Trophoblast cell (in vitro differentiated cells and primary cell): ENCODE measurements around the gene SLC29A3.

ENCODE experiments used
- DNase-seq, 2 donors: peaks; one replicate each; pipeline ENCODE4 v3.0.0-alpha.2; 2016
- H2AFZ ChIP-seq: 2 replicates; pipeline ENCODE4 v1.6.1; 2013; ENCODE audit warnings: low read length, moderate library complexity, mild to moderate bottlenecking; ENCODE audit not compliant: insufficient read depth, poor library complexity
- H2AK5ac ChIP-seq: 2 replicates; pipeline ENCODE4 v1.6.1; 2013; ENCODE audit warnings: mild to moderate bottlenecking, low read length
- H2BK120ac ChIP-seq: 2 replicates; pipeline ENCODE4 v1.6.1; 2013; ENCODE audit warnings: low read length, mild to moderate bottlenecking, moderate library complexity; ENCODE audit not compliant: insufficient read depth, poor library complexity
- H2BK12ac ChIP-seq: 2 replicates; pipeline ENCODE4 v1.6.1; 2013; ENCODE audit warnings: mild to moderate bottlenecking, low read length, moderate library complexity
- H2BK5ac ChIP-seq: 2 replicates; pipeline ENCODE4 v1.6.1; 2013; ENCODE audit warnings: low read length, low read depth, moderate library complexity, mild to moderate bottlenecking; ENCODE audit not compliant: poor library complexity
- H3K14ac ChIP-seq: 2 replicates; pipeline ENCODE4 v1.6.1; 2013; ENCODE audit warnings: mild to moderate bottlenecking, low read length
- H3K18ac ChIP-seq: 2 replicates; pipeline ENCODE4 v1.6.1; 2013; ENCODE audit warnings: mild to moderate bottlenecking, low read length
- H3K23ac ChIP-seq: 2 replicates; pipeline ENCODE4 v1.6.1; 2013; ENCODE audit warnings: low read length
- H3K27ac ChIP-seq: 2 replicates; pipeline ENCODE4 v1.5.1; 2013; ENCODE audit warnings: low read depth, mild to moderate bottlenecking, inconsistent platforms, low read length, moderate library complexity
- H3K27me3 ChIP-seq: 2 replicates; pipeline ENCODE4 v1.6.1; 2013; ENCODE audit warnings: inconsistent platforms, mild to moderate bottlenecking, low read length, moderate library complexity; ENCODE audit not compliant: insufficient read depth
- H3K36me3 ChIP-seq, 2 experiments: 1 replicate in 1 of 2; 2 replicates in 1 of 2; pipeline ENCODE4 v1.6.1; 2013; ENCODE audit warnings: low read length in 2 of 2, mild to moderate bottlenecking in 2 of 2, moderate library complexity in 1 of 2; ENCODE audit not compliant: insufficient read depth in 2 of 2, control insufficient read depth in 1 of 2
- H3K4ac ChIP-seq: 2 replicates; pipeline ENCODE4 v1.6.1; 2013; ENCODE audit warnings: low read depth, mild to moderate bottlenecking, low read length, moderate library complexity
- H3K4me1 ChIP-seq, 2 experiments: 1 replicate in 1 of 2; 2 replicates in 1 of 2; pipeline ENCODE4 v1.6.1; 2013; ENCODE audit warnings: low read length in 2 of 2, mild to moderate bottlenecking in 2 of 2, moderate library complexity in 1 of 2; ENCODE audit not compliant: insufficient read depth in 2 of 2, control insufficient read depth in 1 of 2
- H3K4me2 ChIP-seq: 2 replicates; pipeline ENCODE4 v1.6.1; 2013; ENCODE audit warnings: inconsistent platforms, mild to moderate bottlenecking, low read length, moderate library complexity
- H3K4me3 ChIP-seq: 2 replicates; pipeline ENCODE4 v1.5.1; 2013; ENCODE audit warnings: mild to moderate bottlenecking, low read depth, low read length, inconsistent platforms
- H3K79me1 ChIP-seq: one replicate; pipeline ENCODE4 v1.6.1; 2013; ENCODE audit warnings: low read length
- H3K79me2 ChIP-seq: 2 replicates; pipeline ENCODE4 v1.6.1; 2013; ENCODE audit warnings: low read length, mild to moderate bottlenecking; ENCODE audit not compliant: control insufficient read depth, insufficient read depth, poor library complexity
- H3K9ac ChIP-seq: 2 replicates; pipeline ENCODE4 v1.6.1; 2013; ENCODE audit warnings: mild to moderate bottlenecking, low read length
- H3K9me3 ChIP-seq: 2 replicates; pipeline ENCODE4 v1.6.1; 2013; ENCODE audit warnings: low read depth, mild to moderate bottlenecking, control low read depth, inconsistent platforms, low read length; ENCODE audit not compliant: insufficient read depth
- H4K12ac ChIP-seq: 2 replicates; pipeline ENCODE4 v1.6.1; 2013; ENCODE audit warnings: low read depth, mild to moderate bottlenecking, low read length, moderate library complexity
- H4K8ac ChIP-seq: 2 replicates; pipeline ENCODE4 v1.6.1; 2013; ENCODE audit warnings: low read depth, mild to moderate bottlenecking, low read length, moderate library complexity
- H4K91ac ChIP-seq: one replicate; pipeline ENCODE4 v1.6.1; 2013; ENCODE audit warnings: low read depth, mild to moderate bottlenecking, low read length, moderate library complexity
- WGBS: extraction: QIAGEN DNeasy Blood & Tissue Kit; methylation state at CpG from one replicate; pipeline ENCODE4 v1.1.7; 2013; ENCODE audit warnings: missing lambda C conversion rate; ENCODE audit not compliant: insufficient read length, insufficient coverage; ENCODE audit errors: extremely low coverage; 5-methylcytosine and 5-hydroxymethylcytosine counted together

Gene SLC29A3

GRCh38 chr10:71366690-71367089 lies 47.6 kb downstream of the SLC29A3 start:
- H2BK5ac ChIP-seq = no peak overlapping the region
- H2AFZ ChIP-seq = no peak overlapping the region
- no peaks in the 10 kb centered on the region for H3K79me1 ChIP-seq
- no peak overlapping the region for H2AK5ac ChIP-seq
- H2BK12ac ChIP-seq = no peak overlapping the region
- no peaks in the 10 kb centered on the region for H3K79me2 ChIP-seq
- no peak overlapping the region for H4K8ac ChIP-seq
- no peaks in the 10 kb centered on the region for H3K27me3 ChIP-seq
- H3K23ac ChIP-seq = no peak overlapping the region
- H3K9me3 ChIP-seq = no peaks in the 10 kb centered on the region
- no CpG with 5 or more reads among the region's 8 CpGs for WGBS
- H3K27ac ChIP-seq = no peak overlapping the region
- no peak for DNase-seq
- no peak overlapping the region for H3K4me2 ChIP-seq
- H3K4me3 ChIP-seq = no peak overlapping the region
- no peak overlapping the region for H3K14ac ChIP-seq
- H3K9ac ChIP-seq = no peak overlapping the region
- peaks cover 3 to 4% of the 10 kb centered on the region in 2 experiments for H3K4me1 ChIP-seq
- peaks cover 0 to 4% of the 10 kb centered on the region in 2 experiments for H3K36me3 ChIP-seq
- H3K18ac ChIP-seq = no peak overlapping the region
- H4K12ac ChIP-seq = no peak overlapping the region
- no peak overlapping the region for H4K91ac ChIP-seq
- H3K4ac ChIP-seq = no peak overlapping the region
- H2BK120ac ChIP-seq = no peak overlapping the region

DNA sequence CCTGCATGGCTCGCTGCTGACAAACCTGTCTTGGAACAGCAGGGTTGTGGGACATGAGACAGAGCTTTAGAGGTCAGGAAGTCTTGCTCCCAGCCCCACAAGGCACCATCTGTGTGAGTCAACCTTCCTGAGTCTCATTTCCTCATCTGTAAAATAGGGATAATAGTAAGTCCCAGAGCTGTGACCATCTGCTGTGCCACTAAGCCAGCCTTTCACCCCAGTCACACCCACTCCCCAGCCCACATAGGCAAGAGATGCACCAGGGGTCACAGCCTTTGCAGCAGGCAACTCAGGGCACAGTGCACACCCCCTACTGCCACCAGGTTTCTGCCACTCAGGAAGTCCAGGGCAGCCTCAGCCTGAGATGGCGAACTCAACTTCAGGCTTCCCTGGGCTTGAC lies 48.2 kb downstream of the SLC29A3 start:
- no peak overlapping the region for H2AFZ ChIP-seq
- no peak for DNase-seq
- H3K4ac ChIP-seq = no peak overlapping the region
- no peak overlapping the region for H4K91ac ChIP-seq
- H3K4me2 ChIP-seq = no peak overlapping the region
- H2BK12ac ChIP-seq = no peak overlapping the region
- H3K27me3 ChIP-seq = no peaks in the 10 kb centered on the region
- no peaks in the 10 kb centered on the region for H3K79me1 ChIP-seq
- no peaks in the 10 kb centered on the region for H3K36me3 ChIP-seq
- WGBS = no CpG with 5 or more reads among the region's 2 CpGs
- no peaks in the 10 kb centered on the region for H3K79me2 ChIP-seq
- no peak overlapping the region for H2BK5ac ChIP-seq
- H3K18ac ChIP-seq = no peak overlapping the region
- no peak overlapping the region for H4K8ac ChIP-seq
- no peak overlapping the region for H3K23ac ChIP-seq
- no peak overlapping the region for H2AK5ac ChIP-seq
- no peak overlapping the region for H3K14ac ChIP-seq
- no peak overlapping the region for H2BK120ac ChIP-seq
- H4K12ac ChIP-seq = no peak overlapping the region
- H3K9me3 ChIP-seq = no peaks in the 10 kb centered on the region
- H3K4me1 ChIP-seq = peaks cover 3 to 4% of the 10 kb centered on the region in 2 experiments
- H3K27ac ChIP-seq = no peak overlapping the region
- H3K4me3 ChIP-seq = no peak overlapping the region
- H3K9ac ChIP-seq = no peak overlapping the region

- Histone ChIP-seq H3K4me1 (peaks cover 3 to 4% of the 10 kb centered on the region in 2 experiments), H4K91ac (no peak overlapping the region), H3K27ac (no peak overlapping the region), H3K23ac (no peak overlapping the region), H2AK5ac (no peak overlapping the region), H4K8ac (no peak overlapping the region), H3K27me3 (no peaks in the 10 kb centered on the region), H2BK120ac (no peak overlapping the region), H3K9me3 (no peaks in the 10 kb centered on the region), H3K18ac (no peak overlapping the region), H3K4me2 (no peak overlapping the region), H3K79me2 (no peaks in the 10 kb centered on the region), H3K14ac (no peak overlapping the region), H2BK5ac (no peak overlapping the region), H3K4ac (no peak overlapping the region), H2BK12ac (no peak overlapping the region), H3K9ac (no peak overlapping the region), H3K36me3 (no peaks in the 10 kb centered on the region), H4K12ac (no peak overlapping the region), H2AFZ (no peak overlapping the region), H3K4me3 (no peak overlapping the region), H3K79me1 (no peaks in the 10 kb centered on the region)
- no peak for DNase-seq
- no CpG with 5 or more reads among the region's 1 CpG for WGBS
Measured at GRCh38 chr10:71368176-71368575, 49.1 kb downstream of the SLC29A3 start.

GRCh38 chr10:71368643-71369042 lies 49.6 kb downstream of the SLC29A3 start:
- Histone ChIP-seq H3K36me3 (no peaks in the 10 kb centered on the region), H3K27ac (no peak overlapping the region), H3K27me3 (no peaks in the 10 kb centered on the region), H3K9ac (no peak overlapping the region), H3K9me3 (no peaks in the 10 kb centered on the region), H4K12ac (no peak overlapping the region), H3K18ac (no peak overlapping the region), H3K14ac (no peak overlapping the region), H3K79me1 (no peaks in the 10 kb centered on the region), H3K4ac (no peak overlapping the region), H3K4me3 (no peak overlapping the region), H4K8ac (no peak overlapping the region), H2BK5ac (no peak overlapping the region), H2AK5ac (no peak overlapping the region), H2AFZ (no peak overlapping the region), H3K23ac (no peak overlapping the region), H2BK12ac (no peak overlapping the region), H3K4me1 (peaks cover 3 to 4% of the 10 kb centered on the region in 2 experiments), H2BK120ac (no peak overlapping the region), H3K79me2 (no peaks in the 10 kb centered on the region), H3K4me2 (no peak overlapping the region), H4K91ac (no peak overlapping the region)
- no CpG with 5 or more reads among the region's 2 CpGs for WGBS
- no peak for DNase-seq
